Measurements from ENCODE around the gene CCDC78.

The CCDC78 gene

DNA sequence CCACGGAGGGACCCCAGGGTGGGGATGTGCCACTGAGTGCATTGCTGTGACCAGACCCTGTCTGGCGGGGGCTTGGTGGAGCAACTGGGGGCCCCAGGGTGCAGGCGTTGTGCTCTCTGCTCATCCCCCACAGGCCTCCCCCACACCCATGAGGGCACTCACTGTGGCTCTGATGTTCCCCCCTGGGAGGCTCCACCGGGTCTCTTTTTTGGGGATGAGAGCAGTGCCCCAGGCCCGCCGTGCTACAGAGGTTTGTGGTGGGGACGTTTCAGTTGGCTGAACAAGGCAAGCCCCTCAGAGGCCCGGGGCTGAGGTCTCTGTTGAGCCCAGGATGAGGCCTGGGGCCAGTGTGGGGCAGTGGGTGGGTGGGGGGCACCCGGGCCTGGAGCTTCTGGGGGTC lies 2.5 kb downstream of the CCDC78 start:
- no peak for DNase-seq (ENCODE audit: low spot score)

DNA sequence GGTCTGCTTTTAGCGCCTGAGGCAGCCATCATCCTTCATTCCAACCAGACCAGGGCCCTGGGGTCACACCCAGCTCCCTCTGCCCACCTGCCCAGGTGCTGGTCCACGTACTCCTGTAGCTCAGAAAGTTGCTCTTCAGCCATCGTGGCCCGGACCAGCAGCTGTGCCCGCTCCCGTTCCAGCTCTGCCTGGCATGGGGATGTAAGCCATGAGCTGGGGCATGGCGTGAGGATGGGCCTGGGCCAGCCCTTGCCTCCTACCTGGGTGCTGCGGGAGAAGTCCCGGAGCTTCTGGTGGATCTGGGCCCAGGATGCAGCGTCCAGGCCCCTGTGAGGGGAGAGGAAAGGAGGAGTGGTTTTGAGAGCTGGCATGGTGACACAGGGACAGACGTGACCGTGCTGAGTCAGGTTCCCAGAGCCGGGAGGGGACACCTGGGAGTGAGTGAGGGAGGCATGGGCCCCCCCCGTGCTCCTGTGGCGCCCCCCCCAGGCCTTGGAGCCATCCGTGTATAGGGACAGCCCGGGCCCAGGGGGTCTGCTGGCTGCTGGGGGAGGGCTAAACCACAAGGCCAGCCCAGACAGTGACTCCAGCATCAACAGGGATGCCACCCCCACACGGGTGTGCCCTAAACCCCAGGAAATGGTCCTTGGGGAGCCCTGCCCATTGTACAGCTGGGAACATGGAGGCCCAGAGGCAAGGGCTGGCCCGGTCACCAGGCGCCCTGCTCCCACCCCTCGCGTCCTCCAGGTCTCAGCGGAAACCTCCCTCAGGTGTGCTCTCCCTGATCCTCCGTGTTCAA lies 3.2 kb downstream of the CCDC78 start:
- no peak for DNase-seq (ENCODE audit: low spot score)

- no peak for DNase-seq (ENCODE audit: low spot score)
These were observed 4.3 kb downstream of the CCDC78 start for GRCh38 chr16:721765-722540.

- peak; percentile 86 for DNase-seq (ENCODE audit: low spot score)
These were observed 5.1 kb downstream of the CCDC78 start, which contains the start of gene ANTKMT for GRCh38 chr16:720990-721764. Gene ANTKMT, plus strand, starts transcription at chr16:721146. Its CDS starts 129 bp downstream, at chr16:721275.

DNA sequence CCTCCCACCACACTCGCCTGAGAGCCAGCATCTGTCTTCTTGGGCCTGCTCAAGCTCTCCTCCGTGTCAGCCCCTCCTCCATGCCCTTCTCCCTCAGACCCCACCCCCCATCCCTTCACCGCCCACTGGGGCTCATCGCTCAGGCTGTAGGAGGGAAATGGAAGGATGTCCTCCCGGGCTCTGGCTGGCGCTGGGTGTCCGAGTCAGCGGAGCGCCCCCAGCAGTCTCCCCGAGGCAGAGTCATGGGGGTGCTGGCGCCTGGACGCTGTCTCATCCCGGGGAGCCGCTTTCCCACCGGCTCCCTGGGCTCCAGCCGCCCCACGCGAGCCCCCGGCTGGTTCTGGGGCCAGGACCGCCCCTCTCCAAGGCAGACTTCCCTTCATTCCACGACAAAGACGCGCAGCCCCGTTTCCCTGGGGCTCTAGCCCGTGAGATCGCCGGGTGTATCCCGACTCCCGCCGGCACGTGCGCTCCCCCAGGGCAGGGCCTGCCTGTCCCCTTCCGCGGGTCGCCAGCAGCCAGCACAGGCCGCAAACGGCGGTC lies 5.7 kb downstream of the CCDC78 start:
- DNase-seq (ENCODE audit: low spot score) = peak; percentile 61

DNA sequence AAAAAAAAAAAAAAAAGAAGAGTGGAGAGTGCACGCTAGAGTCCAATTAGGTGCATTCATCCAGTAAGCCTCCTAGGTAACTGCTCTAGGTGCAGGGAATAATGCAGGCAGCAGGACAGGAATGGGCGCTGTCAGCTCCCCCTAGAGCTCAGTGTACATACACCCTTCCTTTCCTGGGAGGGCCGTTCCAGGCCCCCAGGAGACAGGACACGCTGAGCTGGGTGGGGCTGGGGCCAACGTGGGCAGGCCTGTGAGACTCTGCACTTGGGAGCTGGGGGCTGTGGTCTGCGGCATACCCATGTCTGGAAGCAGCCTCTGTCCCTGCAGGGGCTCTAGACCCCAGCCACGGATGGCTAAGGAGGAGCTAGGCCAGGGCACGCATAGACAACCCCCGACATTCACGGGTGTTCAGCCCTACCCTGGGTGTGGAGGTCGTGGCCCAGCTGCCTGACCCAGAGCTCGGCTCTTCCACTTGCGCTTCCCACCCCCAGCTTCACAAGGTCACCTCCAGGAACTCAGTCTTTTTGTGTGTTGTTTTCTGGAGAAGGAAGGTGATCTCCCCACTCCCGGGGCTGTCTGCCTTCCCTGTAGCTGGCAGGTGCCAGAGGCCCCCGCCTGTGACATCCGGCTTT lies 6.3 kb downstream of the CCDC78 start:
- DNase-seq (ENCODE audit: low spot score) = no peak

DNA sequence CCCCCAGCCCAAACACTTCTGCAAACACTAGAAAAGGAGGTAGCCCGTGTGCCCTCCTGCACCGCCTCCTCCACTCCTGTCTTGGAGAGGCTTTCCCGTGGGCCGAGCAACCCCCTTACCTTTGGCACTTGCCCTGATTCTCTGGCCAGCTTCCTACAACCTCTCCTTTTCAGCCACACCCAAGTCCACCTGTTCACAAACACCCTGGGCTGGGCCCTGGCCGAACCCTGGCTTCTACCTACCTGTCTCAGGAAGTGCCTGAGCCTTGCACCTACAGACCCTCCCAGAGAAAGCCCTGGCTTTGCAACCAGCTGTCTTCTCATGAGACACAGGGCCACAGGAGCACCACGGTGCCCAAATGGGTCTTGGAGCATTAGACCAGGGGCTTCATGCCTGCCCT lies 7.3 kb downstream of the CCDC78 start:
- no peak for DNase-seq (ENCODE audit: low spot score)

GRCh38 chr16:718389-718788 lies 7.9 kb downstream of the CCDC78 start:
- no peak for DNase-seq (ENCODE audit: low spot score)

DNA sequence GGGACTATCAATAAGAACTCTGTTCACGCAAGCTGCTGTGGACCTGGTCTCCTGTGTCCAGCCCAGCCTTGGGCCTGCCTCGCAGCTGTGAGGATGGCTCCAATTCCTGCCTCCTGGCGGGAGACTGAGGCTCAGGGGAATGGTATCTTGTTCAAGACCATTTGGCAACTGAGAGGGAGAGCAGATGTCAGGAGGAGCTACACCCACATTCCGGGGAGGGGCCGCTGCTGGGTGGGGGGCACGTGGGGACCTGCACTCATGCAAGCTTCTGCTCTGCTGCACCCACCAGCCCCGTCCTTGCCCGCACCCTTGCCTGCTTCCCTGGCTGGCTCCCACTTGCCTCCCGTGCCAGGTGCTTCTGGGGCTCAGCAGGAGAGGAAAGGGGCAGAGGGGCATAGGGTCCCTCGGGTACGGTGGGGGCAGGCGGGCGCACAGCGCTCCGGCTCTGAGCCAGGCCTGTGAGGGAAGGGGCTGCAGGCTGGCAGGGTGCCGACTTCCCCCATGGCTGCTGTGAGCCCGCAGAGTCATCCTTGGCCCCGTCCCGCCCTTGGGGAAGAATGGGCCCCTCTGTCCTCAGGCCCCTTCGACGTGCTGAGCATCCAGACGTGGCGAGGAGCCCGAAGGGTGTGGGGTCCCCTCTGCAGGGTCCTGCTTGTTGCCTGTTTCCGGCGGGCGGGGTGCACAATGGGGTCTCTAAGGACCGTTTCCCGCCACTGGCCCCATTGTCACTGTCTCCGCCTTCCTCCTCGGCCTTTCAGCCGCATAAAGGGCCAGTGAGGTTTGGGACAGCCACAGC lies 8.6 kb downstream of the CCDC78 start:
- no peak for DNase-seq (ENCODE audit: low spot score)

DNA sequence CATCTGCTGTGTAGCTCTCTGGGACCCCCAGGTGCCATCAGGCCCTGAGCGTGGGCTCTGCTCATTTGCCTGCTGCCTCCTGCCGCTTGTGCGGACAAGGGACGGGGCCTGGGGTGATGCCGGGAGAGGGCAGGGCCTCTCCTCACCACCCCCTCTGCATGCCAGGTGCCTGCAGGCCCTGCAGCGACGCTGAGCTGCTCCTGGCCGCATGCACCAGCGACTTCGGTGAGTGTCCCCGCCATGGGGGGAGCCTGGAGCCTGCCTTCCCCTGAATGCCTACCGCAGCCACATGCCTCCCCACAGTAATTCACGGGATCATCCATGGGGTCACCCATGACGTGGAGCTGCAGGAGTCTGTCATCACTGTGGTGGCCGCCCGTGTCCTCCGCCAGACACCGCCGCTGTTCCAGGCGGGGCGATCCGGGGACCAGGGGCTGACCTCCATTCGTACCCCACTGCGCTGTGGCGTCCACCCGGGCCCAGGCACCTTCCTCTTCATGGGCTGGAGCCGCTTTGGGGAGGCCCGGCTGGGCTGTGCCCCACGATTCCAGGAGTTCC lies 9.4 kb downstream of the CCDC78 start:
- DNase-seq (ENCODE audit: low spot score) = no peak

GRCh38 chr16:716200-716568 lies 10.1 kb downstream of the CCDC78 start:
- DNase-seq (ENCODE audit: low spot score) = peak; percentile 55

DNA sequence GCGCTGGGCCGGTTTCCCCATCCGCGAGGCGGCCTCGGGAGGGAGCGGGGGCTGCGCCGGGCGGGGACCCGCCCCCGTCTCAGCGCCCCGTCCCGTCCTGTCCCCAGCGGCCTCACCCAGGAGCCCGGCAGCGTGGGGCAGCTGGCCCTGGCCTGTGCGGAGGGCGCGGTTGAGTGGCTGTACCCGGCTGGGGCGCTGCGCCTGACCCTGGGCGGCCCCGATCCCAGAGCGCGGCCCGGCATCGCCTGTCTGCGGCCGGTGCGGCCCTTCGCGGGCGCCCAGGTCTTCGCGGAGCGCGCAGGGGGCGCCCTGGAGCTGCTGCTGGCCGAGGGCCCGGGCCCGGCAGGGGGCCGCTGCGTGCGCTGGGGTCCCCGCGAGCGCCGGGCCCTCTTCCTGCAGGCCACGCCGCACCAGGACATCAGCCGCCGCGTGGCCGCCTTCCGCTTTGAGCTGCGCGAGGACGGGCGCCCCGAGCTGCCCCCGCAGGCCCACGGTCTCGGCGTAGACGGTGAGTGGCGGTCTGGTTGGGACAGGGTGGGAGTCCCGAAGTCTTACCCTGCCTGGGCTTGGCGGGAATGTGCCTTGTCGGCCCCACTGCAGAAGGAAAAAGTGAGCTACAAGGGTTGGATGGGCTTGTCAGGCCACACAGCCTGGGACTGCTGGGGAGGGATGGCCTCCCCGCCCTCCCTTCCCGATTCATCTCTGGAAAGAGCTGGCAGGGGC lies 10.6 kb downstream of the CCDC78 start:
- DNase-seq (ENCODE audit: low spot score) = no peak

DNA sequence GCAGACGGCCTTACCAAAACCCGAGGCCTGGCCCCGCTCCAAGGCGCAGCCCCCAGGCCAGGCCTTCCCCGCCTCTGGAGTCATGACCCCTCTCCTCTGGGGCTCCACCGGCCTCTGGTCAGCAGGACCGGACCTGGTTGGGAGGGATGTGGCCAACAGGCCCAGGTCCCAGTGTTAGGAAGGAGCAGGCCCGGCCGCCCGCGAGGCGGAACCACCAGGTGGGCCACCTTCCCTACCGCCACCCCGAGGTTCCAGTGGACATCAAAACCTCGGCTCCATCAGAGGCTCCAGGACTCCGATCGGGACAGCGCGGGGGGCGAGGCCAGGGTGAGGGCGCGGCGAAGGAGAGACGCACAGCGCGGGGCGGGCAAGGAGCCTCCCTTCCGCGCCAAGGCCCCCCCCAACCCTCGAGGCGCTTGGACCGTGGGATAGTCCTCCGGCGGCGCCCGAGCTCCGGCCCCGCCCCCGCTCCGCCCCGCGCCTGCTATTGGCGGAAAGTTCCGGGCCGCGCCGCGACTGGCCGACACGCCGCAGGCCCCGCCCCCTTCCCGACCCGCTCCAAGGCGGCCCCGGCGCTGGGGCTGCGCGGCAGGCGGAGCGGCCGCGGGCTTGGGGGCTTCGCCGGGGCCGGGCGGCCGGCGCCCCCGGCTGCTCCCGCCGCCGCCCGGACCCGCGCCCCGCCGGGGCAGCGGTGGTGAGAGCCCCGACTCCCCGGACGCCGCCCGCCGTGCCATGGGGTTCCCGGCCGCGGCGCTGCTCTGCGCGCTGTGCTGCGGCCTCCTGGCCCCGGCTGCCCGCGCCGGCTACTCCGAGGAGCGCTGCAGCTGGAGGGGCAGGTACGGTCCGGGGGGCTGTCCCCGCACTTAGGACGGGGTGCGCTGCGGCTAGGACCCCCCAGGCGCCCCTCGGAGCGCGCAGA lies 11.4 kb downstream of the CCDC78 start, which contains the start of gene METRN:
METRN (plus strand) TSS at position 561 of the 919 bp plus-strand sequence; CDS start at position 733, 172 bp downstream.
- peak; percentile 95 for DNase-seq (ENCODE audit: low spot score)

DNA sequence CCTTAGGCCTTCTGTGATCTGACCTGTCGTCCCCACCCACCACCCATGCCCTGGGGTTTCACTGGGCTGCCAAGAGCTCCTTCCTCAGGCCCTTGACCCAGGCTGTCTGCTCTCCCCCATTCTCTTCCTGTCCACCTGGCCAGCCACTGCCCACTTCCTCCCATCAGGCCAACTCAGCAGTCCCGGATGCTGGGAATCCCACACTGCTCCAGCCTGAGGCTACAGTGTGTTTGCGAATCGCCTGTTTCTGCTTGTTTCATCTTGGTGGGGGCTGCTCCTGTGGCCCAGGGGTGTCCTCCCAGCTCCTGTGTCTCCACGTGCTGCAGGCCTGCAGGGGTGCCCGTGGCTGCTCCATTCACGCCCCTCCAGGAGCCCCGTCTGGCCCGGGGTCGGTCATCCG lies 12.2 kb downstream of the CCDC78 start:
- DNase-seq (ENCODE audit: low spot score) = no peak

DNA sequence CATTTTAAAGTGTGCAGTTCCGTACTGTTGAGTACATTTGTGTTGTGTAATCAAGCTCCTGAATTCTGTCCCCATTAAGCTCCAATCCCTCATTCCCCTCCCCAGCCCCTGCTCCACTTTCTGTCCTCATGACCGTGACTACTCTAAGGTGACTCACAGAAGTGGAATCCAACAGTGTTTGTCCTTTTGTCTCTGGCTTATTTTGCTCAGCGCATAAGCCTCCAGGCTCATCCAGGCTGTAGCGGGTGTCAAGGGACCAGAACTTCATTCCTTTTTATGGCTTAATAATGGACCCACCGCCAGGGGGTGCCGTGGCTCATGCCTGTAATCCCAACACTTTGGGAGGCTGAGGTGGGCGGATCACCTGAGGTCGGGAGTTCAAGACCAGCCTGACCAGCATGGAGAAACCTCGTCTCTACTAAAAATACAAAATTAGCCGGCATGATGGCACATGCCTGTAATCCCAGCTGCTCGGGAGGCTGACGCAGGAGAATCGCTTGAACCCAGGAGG lies 13.4 kb downstream of the CCDC78 start:
- DNase-seq (ENCODE audit: low spot score) = peak; percentile 87

DNA sequence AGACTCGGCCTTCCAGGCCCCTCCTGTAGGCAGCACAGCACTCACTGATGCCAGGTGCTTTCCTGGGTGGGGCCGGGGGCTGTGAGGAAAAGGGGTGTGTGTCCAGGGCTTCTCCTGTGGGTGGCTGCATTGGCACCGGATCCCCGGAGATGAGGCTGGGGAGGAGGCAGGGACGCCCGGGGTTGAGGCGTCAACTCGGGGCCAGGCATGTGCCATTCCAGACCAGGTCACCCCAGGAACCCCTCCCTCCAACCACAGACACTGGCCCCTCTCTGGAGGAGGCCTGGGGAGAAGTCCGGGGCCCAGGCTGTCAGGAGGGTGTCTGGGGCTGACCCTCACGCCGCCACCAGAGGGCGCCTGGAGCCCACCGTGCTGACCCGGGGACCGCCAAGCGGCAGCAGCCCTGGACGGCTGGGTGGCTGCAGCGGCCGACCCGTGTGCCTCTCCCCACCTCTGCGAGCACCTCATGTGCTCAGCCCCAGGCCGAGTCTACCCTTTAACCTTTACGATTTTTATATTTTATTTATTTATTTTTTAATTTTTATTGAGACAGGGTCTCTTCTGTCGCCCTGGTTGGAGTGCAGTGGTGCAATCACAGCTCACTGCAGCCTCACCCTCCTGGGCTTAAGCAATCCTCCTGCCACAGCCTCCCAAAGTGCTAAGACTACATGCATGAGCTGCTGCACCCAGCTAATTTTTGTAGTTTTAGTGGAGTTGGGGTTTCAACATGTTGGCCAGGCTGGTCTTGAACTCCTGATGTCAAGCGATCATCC lies 14.5 kb downstream of the CCDC78 start:
- DNase-seq (ENCODE audit: low spot score) = peak; percentile 90

- no peak for DNase-seq (ENCODE audit: low spot score)
These were observed 15.2 kb downstream of the CCDC78 start for GRCh38 chr16:711084-711483.

All from AG08395 (cell line).